OCI-LY7 (cell line): Measurements from ENCODE around the gene GNPDA1. TPM values are rescaled to one million over a fixed set of nuclear protein-coding genes. Genes with fewer than 3 reads are reported as not detected.
A peak's percentile ranks its signal among the peaks of the same experiment; 100 is the strongest.

Experiments used
- BruUV-seq: library from RNA; stranded (reverse); fragments of 400-500 nt; replicated peaks from 2 replicates; lab custom pipeline; 2021; lab: Mats Ljungman, UMichigan
- CTCF ChIA-PET: fragments of 300-600 bp; sonication (Branson Sonifier 250); formaldehyde crosslinking; loops from one replicate; lab custom pipeline; 2022; ENCODE audit warnings: antibody characterized with exemption; ENCODE audit not compliant: unreplicated experiment; lab: Charles Lee
- POLR2A ChIA-PET: fragments of 300-600 bp; sonication (Branson Sonifier 250); formaldehyde crosslinking; loops from one replicate; lab custom pipeline; 2022; ENCODE audit warnings: antibody characterized with exemption; lab: Charles Lee
- DNase-seq: peaks from one replicate; pipeline ENCODE4 v3.0.0-alpha.2; 2015; ENCODE audit warnings: low spot score
- H2AFZ ChIP-seq: fragments of 200-600 bp; sonication (generic), shearing (Covaris generic); 2 replicates; pipeline ENCODE4 v1.6.1; 2014; ENCODE audit warnings: mild to moderate bottlenecking, antibody characterized with exemption, low read length, moderate library complexity
- H3K27ac ChIP-seq: fragments of 200-600 bp; sonication (generic); 2 replicates; pipeline ENCODE4 v1.5.1; 2014; ENCODE audit warnings: mixed run types, low read depth, mild to moderate bottlenecking, moderate library complexity, low read length, inconsistent platforms; ENCODE audit not compliant: poor library complexity, severe bottlenecking
- H3K36me3 ChIP-seq: fragments of 200-600 bp; sonication (generic); 2 replicates; pipeline ENCODE4 v1.6.1; 2014; ENCODE audit warnings: mild to moderate bottlenecking, antibody characterized with exemption, low read length, moderate library complexity, mixed read lengths; ENCODE audit not compliant: insufficient read depth
- H3K4me1 ChIP-seq: fragments of 200-600 bp; sonication (generic); 2 replicates; pipeline ENCODE4 v1.5.1; 2014; ENCODE audit warnings: mild to moderate bottlenecking, low read length; ENCODE audit not compliant: insufficient read depth, poor library complexity, severe bottlenecking
- H3K4me2 ChIP-seq: fragments of 200-600 bp; sonication (generic); 2 replicates; pipeline ENCODE4 v1.6.1; 2014; ENCODE audit warnings: mild to moderate bottlenecking, low read length
- H3K4me3 ChIP-seq: fragments of 200-600 bp; sonication (generic); 2 replicates; pipeline ENCODE4 v1.5.1; 2014; ENCODE audit warnings: mild to moderate bottlenecking, low read depth, low read length; ENCODE audit not compliant: poor library complexity, severe bottlenecking
- H3K79me2 ChIP-seq: fragments of 200-600 bp; sonication (generic); 2 replicates; pipeline ENCODE4 v1.6.1; 2016; ENCODE audit warnings: low read depth, mild to moderate bottlenecking, low read length, moderate library complexity, mixed read lengths; ENCODE audit not compliant: insufficient read depth
- H3K9me2 ChIP-seq: fragments of 200-600 bp; sonication (generic); 2 replicates; pipeline ENCODE4 v1.6.1; 2016; ENCODE audit warnings: mild to moderate bottlenecking, low read length, mixed read lengths; ENCODE audit not compliant: insufficient read depth
- H3K9me3 ChIP-seq: fragments of 200-600 bp; sonication (generic); 2 replicates; pipeline ENCODE4 v1.6.1; 2014; ENCODE audit warnings: mild to moderate bottlenecking, mixed run types, low read length, mixed read lengths
- H4K20me1 ChIP-seq: fragments of 200-600 bp; sonication (generic); 2 replicates; pipeline ENCODE4 v1.6.1; 2014; ENCODE audit warnings: mild to moderate bottlenecking, antibody characterized with exemption, low read length, moderate library complexity, mixed read lengths; ENCODE audit not compliant: insufficient read depth
- EZH2phosphoT487 ChIP-seq: fragments of 200-600 bp; sonication (generic); IDR thresholded peaks from 2 replicates; pipeline ENCODE4 v1.6.1; 2018; ENCODE audit warnings: low read depth, borderline replicate concordance, mild to moderate bottlenecking, mixed run types, antibody characterized with exemption, low read length, moderate library complexity, mixed read lengths
- intact Hi-C: fragments of 100-400 bp; cut with micrococcal nuclease; formaldehyde crosslinking; loops from one replicate; pipeline ENCODE4 v1.10.0; 2022; ENCODE audit not compliant: unreplicated experiment
- total RNA-seq, 2 experiments: library from RNA; depleted of rRNA in 1 of 2; stranded (reverse); fragments of >200 nt in 1 of 2; shearing (Covaris generic) in 1 of 2; gene quantifications; 2 replicates each; pipeline ENCODE4 v1.2.3, GENCODE V29; 2014 to 2022
- TF ChIP-seq, protein P1 (sequence below): fragments of 200-600 bp; sonication (generic); conservative IDR thresholded peaks from 2 replicates; pipeline ENCODE4 v1.5.1; 2014; ENCODE audit warnings: mild to moderate bottlenecking, antibody characterized with exemption, low read length, moderate library complexity, mixed read lengths

The GNPDA1 gene
- total RNA-seq, 2 experiments from 2014 or later = 20.2 to 23.1 TPM

- peaks cover 38% of the 10 kb centered on the region for H3K36me3 ChIP-seq
- no peaks in the 10 kb centered on the region for H3K9me3 ChIP-seq
- intact Hi-C loops = loop anchor here (2.0 kb wide), 2 partner anchors 47 to 121 kb away; partner anchors contain the start of gene DELE1
- no peaks in the 10 kb centered on the region for H3K9me2 ChIP-seq
- peaks cover 40% of the 10 kb centered on the region for H3K79me2 ChIP-seq
- peaks cover 41% of the 10 kb centered on the region for H3K4me1 ChIP-seq
- peak overlapping the region; percentile 97 for H3K4me2 ChIP-seq
- H3K4me3 ChIP-seq = peak overlapping the region; percentile 87
- no TSS peak for BruUV-seq
- peak overlapping the region; percentile 35; the same call in 1 of the 2 replicates for H2AFZ ChIP-seq
- TF ChIP-seq EZH2phosphoT487 = no peak
- TF ChIP-seq, protein P1, sequence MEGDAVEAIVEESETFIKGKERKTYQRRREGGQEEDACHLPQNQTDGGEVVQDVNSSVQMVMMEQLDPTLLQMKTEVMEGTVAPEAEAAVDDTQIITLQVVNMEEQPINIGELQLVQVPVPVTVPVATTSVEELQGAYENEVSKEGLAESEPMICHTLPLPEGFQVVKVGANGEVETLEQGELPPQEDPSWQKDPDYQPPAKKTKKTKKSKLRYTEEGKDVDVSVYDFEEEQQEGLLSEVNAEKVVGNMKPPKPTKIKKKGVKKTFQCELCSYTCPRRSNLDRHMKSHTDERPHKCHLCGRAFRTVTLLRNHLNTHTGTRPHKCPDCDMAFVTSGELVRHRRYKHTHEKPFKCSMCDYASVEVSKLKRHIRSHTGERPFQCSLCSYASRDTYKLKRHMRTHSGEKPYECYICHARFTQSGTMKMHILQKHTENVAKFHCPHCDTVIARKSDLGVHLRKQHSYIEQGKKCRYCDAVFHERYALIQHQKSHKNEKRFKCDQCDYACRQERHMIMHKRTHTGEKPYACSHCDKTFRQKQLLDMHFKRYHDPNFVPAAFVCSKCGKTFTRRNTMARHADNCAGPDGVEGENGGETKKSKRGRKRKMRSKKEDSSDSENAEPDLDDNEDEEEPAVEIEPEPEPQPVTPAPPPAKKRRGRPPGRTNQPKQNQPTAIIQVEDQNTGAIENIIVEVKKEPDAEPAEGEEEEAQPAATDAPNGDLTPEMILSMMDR = no peak
- ChIA-PET CTCF (interaction anchor here (1.1 to 2.4 kb wide), 7 partner anchors 9 to 319 kb away, joined by 3 to 15 read pairs (median 4); partner anchors contain the start of genes FCHSD1 and GNPDA1), POLR2A (interaction anchor here (0.6 to 4.7 kb wide), 17 partner anchors 8 to 649 kb away, joined by 3 to 29 read pairs (median 4); partner anchors contain the start of genes DELE1, GNPDA1 and TAF7)
- DNase-seq = peak; percentile 82
- H3K27ac ChIP-seq = peak overlapping the region; percentile 99
- H4K20me1 ChIP-seq = no peaks in the 10 kb centered on the region
Measured at GRCh38 chr5:141969783-141970771, 42.8 kb downstream of the GNPDA1 start.

DNA sequence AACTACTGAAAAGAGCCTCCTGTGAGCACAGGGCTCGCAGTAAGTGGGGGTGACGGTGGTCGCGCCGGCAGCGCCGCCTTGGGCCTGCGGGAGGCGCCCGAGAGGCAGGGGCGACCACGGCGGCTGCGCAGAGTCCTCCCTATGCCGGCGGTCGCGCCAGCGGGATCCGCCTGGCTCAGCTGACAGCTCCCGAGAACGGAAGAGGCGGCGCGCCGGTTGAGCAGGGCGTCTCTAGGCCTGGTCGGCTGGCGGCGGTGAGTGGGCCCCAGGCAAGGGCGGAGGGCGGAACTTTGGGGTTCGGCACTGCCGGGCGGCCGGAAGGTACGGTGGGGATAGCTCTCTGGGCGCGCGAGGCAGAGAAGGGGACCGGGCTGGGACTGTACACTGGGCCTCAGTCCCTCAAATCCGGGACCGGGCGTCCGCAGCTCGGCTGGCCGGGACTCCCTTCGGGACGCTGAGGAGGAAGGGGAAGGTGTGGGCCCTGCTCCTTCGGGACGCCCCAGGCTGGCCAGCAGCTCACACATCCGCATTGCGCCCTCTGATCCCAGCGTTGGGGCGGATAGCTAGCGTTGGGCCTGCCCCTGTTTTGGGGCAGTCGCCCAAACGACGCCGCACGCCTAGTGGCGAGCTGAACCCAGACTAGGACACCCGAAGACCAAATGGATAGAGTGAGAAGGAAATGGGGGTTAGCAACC lies 43.8 kb downstream of the GNPDA1 start, which contains the start of gene RNF14:
Gene RNF14 (plus strand): TSS at position 192 of the 695 bp plus-strand sequence. CDS start 4,484 bp downstream, outside the sequence.
- TF ChIP-seq EZH2phosphoT487 = no peak
- TF ChIP-seq, protein P1 = peak; percentile 88
- H3K4me1 ChIP-seq = peaks cover 41% of the 10 kb centered on the region
- H3K27ac ChIP-seq = peak within 1 kb of the TSS; percentile 99
- H3K36me3 ChIP-seq = peaks cover 28% of the 10 kb centered on the region
- peaks cover 32% of the 10 kb centered on the region for H3K79me2 ChIP-seq
- DNase-seq = peak; percentile 96
- TSS peak; percentile 69 for BruUV-seq
- H4K20me1 ChIP-seq = no peaks in the 10 kb centered on the region
- H2AFZ ChIP-seq = peak within 1 kb of the TSS; percentile 97; the same call in 1 of the 2 replicates
- no peaks in the 10 kb centered on the region for H3K9me2 ChIP-seq
- POLR2A ChIA-PET = interaction anchor here (0.6 to 4.7 kb wide), 21 partner anchors 8 to 1781 kb away, joined by 3 to 29 read pairs (median 4); partner anchors contain the start of genes DELE1, GNPDA1 and TAF7
- no peaks in the 10 kb centered on the region for H3K9me3 ChIP-seq
- H3K4me2 ChIP-seq = peak within 1 kb of the TSS; percentile 97
- intact Hi-C loops = loop anchor here (2.0 kb wide), 2 partner anchors 46 to 120 kb away; partner anchors contain the start of gene DELE1
- H3K4me3 ChIP-seq = peak within 1 kb of the TSS; percentile 87
- CTCF ChIA-PET = interaction anchor here (1.1 to 2.4 kb wide), 6 partner anchors 8 to 318 kb away, joined by 3 to 15 read pairs (median 4); partner anchors contain the start of gene FCHSD1
